Measurements from ENCODE around the gene NXPE4. TPM values are rescaled to one million over a fixed set of nuclear protein-coding genes. Genes with fewer than 3 reads are reported as not detected.
"Not testable (repeated sequence)": the region's sequence is repeated elsewhere in the genome, so short reads cannot be mapped to it uniquely, and the experiment has no call there.

Gene NXPE4
- total RNA-seq (2014; rRNA removed; shearing (Covaris generic)), result not detected in 2 replicates

- no peak for DNase-seq (ENCODE audit: low spot score)
Observed at GRCh38 chr11:114595571-114595970, at the start of gene NXPE4. Gene NXPE4 (minus strand): TSS chr11:114595786. CDS start chr11:114594759, 1,027 bp downstream.

- not testable (repeated sequence) for DNase-seq (ENCODE audit: low spot score)
Observed at GRCh38 chr11:114639440-114639839, 43.9 kb upstream of the NXPE4 start.

GRCh38 chr11:114631445-114631965 lies 35.9 kb upstream of the NXPE4 start:
- not testable (repeated sequence) for DNase-seq (ENCODE audit: low spot score)

GRCh38 chr11:114625294-114625693 lies 29.7 kb upstream of the NXPE4 start:
- no peak for DNase-seq (ENCODE audit: low spot score)

GRCh38 chr11:114624455-114625207 lies 29.0 kb upstream of the NXPE4 start:
- no peak for DNase-seq (ENCODE audit: low spot score)

- DNase-seq (ENCODE audit: low spot score), result no peak
Observed at GRCh38 chr11:114623720-114624119, 28.1 kb upstream of the NXPE4 start.

GRCh38 chr11:114622858-114623257 lies 27.3 kb upstream of the NXPE4 start:
- no peak for DNase-seq (ENCODE audit: low spot score)

- no peak for DNase-seq (ENCODE audit: low spot score)
Observed at GRCh38 chr11:114621950-114622809, 26.6 kb upstream of the NXPE4 start.

GRCh38 chr11:114621072-114621471 lies 25.5 kb upstream of the NXPE4 start:
- DNase-seq (ENCODE audit: low spot score), result no peak

GRCh38 chr11:114619659-114620173 lies 24.1 kb upstream of the NXPE4 start:
- DNase-seq (ENCODE audit: low spot score), result no peak

- no peak for DNase-seq (ENCODE audit: low spot score)
Observed at GRCh38 chr11:114618139-114618538, 22.6 kb upstream of the NXPE4 start.

GRCh38 chr11:114617157-114618124 lies 21.9 kb upstream of the NXPE4 start:
- no peak for DNase-seq (ENCODE audit: low spot score)

GRCh38 chr11:114616516-114616915 lies 20.9 kb upstream of the NXPE4 start:
- no peak for DNase-seq (ENCODE audit: low spot score)

GRCh38 chr11:114615448-114616361 lies 20.1 kb upstream of the NXPE4 start:
- DNase-seq (ENCODE audit: low spot score), result no peak

GRCh38 chr11:114614127-114614720 lies 18.6 kb upstream of the NXPE4 start:
- no peak for DNase-seq (ENCODE audit: low spot score)

- not testable (repeated sequence) for DNase-seq (ENCODE audit: low spot score)
Observed at GRCh38 chr11:114613094-114613493, 17.5 kb upstream of the NXPE4 start.

- no peak for DNase-seq (ENCODE audit: low spot score)
Observed at GRCh38 chr11:114612686-114613085, 17.1 kb upstream of the NXPE4 start.

GRCh38 chr11:114612199-114612598 lies 16.6 kb upstream of the NXPE4 start:
- not testable (repeated sequence) for DNase-seq (ENCODE audit: low spot score)
